ENCODE data around the gene HIP1. TPM values are rescaled to one million over a fixed set of nuclear protein-coding genes. Genes with fewer than 3 reads are reported as not detected.

The HIP1 gene
- total RNA-seq, 4 donors from 2014 or later = 3.2 to 9.5 (median 6.4) TPM

DNA sequence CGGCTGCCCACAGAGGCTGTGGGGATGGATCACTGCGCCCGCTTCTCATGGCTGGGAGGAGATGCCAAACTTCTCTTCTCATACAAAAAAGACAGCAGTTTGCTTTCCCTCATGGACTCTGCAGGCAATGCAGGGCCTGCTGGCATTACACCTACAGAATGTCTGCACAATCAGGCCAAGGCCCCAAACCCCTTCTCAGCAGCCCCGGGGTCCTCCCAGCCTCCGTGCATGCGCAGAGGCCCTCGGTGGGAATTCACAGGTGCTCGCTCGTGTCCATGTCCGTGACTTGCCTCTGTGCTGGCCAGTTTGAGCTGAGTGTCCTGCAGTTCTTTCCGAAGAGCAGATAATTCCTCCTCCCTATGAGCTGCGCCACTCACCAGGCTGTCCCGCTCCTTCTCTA, 183.0 kb downstream of the HIP1 start:
- WGBS, 2 donors = 90 to 100% methylated on average over 5 to 13 of the region's 13 CpGs
- Histone ChIP-seq H3K27me3 (no peaks in the 10 kb centered on the region), H3K36me3 (peaks cover 4 to 97% (median 23%) of the 10 kb centered on the region in 3 donors), H3K9me3 (no peaks in the 10 kb centered on the region), H3K4me3 (no peak overlapping the region), H3K4me1 (peaks cover 0 to 17% (median 0%) of the 10 kb centered on the region in 3 donors), H3K27ac (no peak overlapping the region)
- no peak for TF ChIP-seq POLR2A (IDR thresholded peaks at IDR 0.05)
- TF ChIP-seq, protein P1, sequence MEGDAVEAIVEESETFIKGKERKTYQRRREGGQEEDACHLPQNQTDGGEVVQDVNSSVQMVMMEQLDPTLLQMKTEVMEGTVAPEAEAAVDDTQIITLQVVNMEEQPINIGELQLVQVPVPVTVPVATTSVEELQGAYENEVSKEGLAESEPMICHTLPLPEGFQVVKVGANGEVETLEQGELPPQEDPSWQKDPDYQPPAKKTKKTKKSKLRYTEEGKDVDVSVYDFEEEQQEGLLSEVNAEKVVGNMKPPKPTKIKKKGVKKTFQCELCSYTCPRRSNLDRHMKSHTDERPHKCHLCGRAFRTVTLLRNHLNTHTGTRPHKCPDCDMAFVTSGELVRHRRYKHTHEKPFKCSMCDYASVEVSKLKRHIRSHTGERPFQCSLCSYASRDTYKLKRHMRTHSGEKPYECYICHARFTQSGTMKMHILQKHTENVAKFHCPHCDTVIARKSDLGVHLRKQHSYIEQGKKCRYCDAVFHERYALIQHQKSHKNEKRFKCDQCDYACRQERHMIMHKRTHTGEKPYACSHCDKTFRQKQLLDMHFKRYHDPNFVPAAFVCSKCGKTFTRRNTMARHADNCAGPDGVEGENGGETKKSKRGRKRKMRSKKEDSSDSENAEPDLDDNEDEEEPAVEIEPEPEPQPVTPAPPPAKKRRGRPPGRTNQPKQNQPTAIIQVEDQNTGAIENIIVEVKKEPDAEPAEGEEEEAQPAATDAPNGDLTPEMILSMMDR (IDR thresholded peaks at IDR 0.05) = no peak
- intact Hi-C loops (cut with DNase I) = no loop called here
- DNase-seq = no peak

DNA sequence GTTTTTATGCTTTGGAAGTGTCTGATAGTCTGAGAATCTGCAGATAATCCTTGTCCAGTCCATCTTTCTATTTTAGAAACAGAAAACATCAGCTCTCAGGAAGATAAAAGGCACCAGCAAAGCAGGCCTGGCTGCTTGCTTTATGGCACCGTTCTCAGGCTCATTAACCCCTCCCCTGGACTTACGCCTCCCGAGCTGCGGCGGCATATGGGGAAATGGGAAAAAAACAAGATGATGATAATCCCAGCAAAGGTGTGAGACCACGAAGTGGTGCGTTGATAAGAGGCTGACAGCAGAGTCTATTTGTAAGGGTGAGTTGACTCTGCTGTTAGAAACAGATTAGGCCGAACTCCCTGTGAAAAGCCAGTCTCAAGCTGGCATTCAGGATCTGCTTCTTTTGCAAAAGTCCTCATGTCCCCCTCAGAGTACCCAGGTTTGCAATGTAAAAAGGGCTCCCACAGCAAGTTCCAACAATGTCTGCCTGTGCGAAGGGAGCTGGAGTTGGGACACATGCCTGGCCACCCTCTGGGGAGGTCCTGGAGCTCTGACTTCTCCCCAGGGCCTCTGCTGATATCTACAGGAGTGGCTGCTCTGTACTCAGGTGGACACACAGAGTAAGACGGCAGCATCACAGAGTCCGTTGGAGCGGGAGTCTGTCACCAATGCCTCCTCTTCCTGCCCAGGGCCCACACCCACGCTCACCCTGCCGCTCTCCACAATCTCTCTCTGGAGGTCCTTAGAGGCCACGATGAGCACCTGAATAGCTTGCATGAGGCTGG, 192.3 kb downstream of the HIP1 start:
- no peaks in the 10 kb centered on the region for H3K4me1 ChIP-seq
- TF ChIP-seq, protein P1 (IDR thresholded peaks at IDR 0.05) = no peak
- no peak for TF ChIP-seq POLR2A (IDR thresholded peaks at IDR 0.05)
- H3K9me3 ChIP-seq = no peaks in the 10 kb centered on the region
- no peak overlapping the region for H3K4me3 ChIP-seq
- 69 to 80% methylated on average over 8 to 13 of the region's 15 CpGs for WGBS, 2 donors
- DNase-seq = no peak
- peaks cover 0 to 96% (median 0%) of the 10 kb centered on the region in 3 donors for H3K36me3 ChIP-seq
- H3K27ac ChIP-seq = no peak overlapping the region
- intact Hi-C loops (cut with DNase I) = no loop called here
- H3K27me3 ChIP-seq = no peaks in the 10 kb centered on the region

DNA sequence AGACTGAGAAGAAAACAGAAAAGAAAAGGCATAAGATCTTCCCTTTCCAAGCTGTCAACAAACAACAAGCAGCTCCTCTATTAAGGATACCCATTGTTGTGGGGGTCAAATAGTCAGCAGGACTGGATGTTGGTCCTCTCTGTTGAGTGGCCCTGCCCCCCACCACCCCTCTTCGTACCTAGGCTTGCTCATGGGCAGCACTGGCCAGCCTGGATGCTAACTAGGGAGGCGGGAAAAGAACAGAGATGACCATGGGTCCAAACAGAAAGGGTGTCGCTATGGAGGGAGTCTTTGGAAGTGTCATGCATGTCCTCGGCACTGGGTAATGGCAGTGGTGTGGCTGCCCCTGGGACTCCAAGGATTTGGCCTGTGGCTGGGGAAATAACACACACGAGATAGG, 201.0 kb downstream of the HIP1 start:
- Histone ChIP-seq H3K27ac (no peak overlapping the region), H3K4me3 (no peak overlapping the region), H3K4me1 (no peaks in the 10 kb centered on the region), H3K9me3 (no peaks in the 10 kb centered on the region), H3K36me3 (peaks cover 0 to 71% (median 12%) of the 10 kb centered on the region in 3 donors), H3K27me3 (no peaks in the 10 kb centered on the region)
- no peak for TF ChIP-seq POLR2A (IDR thresholded peaks at IDR 0.05)
- TF ChIP-seq, protein P1 (IDR thresholded peaks at IDR 0.05) = no peak
- DNase-seq = no peak
- 83 to 93% methylated on average over 4 to 5 of the region's 5 CpGs for WGBS, 2 donors
- intact Hi-C loops (cut with DNase I) = no loop called here

DNA sequence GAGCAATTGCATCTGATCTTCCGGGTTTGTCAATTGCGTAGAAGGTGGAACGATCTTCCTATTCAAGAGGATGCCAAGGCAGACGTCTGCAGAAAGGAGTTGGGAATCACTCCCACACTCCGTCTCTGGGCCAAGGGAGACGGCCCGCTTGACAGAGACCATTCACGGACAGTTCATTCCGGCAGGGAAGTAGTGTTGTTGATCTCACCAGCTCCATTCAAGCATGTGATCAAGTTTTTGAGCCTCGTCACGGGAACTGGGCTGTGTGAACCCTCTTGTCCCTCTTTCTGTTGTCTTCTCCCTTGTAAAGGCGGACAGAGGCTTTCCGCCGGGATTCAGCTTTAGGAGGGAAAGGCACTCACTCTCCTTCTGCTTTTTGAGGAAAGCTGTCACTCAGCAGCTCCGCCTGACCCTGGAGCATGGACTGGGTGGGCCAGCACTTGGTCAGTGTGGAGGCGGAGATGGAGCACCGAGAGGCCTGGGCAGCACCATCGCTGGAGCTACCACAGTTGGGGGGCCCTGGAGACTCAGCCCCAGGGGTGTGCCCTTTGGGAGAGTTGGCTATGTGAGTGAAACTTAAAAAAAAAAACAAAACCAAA, 201.7 kb downstream of the HIP1 start:
- H3K4me3 ChIP-seq = no peak overlapping the region
- peaks cover 0 to 64% (median 12%) of the 10 kb centered on the region in 3 donors for H3K36me3 ChIP-seq
- TF ChIP-seq, protein P1 (IDR thresholded peaks at IDR 0.05) = no peak
- TF ChIP-seq POLR2A (IDR thresholded peaks at IDR 0.05) = no peak
- 87 to 93% methylated on average over 14 to 16 of the region's 18 CpGs for WGBS, 2 donors
- intact Hi-C loops (cut with DNase I) = no loop called here
- H3K9me3 ChIP-seq = no peaks in the 10 kb centered on the region
- H3K27ac ChIP-seq = no peak overlapping the region
- no peaks in the 10 kb centered on the region for H3K27me3 ChIP-seq
- peaks cover 0 to 1% (median 0%) of the 10 kb centered on the region in 3 donors for H3K4me1 ChIP-seq
- no peak for DNase-seq

DNA sequence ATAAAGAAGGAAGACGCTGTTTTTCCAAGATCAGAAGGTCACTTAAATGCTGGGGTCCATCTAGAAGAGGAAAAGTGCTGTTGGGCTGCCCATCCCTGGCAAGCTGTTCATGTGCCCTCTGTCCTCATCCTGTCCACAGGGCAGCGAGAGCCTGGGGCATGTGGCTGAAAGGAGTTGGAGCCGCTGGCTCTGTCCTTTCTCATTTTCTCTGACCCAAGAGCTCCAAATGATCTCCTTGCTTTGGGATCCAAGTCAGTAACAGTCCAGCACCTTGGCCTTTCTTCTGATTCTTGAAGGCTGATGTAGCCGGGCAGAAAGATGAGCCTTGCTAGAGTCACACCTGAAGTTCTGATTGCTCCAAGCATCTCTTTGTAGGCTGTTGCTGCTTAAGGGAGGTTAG, 202.2 kb downstream of the HIP1 start:
- Histone ChIP-seq H3K27ac (no peak overlapping the region), H3K4me3 (no peak overlapping the region), H3K9me3 (no peaks in the 10 kb centered on the region), H3K27me3 (no peaks in the 10 kb centered on the region), H3K4me1 (peaks cover 0 to 7% (median 0%) of the 10 kb centered on the region in 3 donors), H3K36me3 (peaks cover 0 to 58% (median 12%) of the 10 kb centered on the region in 3 donors)
- intact Hi-C loops (cut with DNase I) = no loop called here
- DNase-seq = no peak
- no peak for TF ChIP-seq POLR2A (IDR thresholded peaks at IDR 0.05)
- TF ChIP-seq, protein P1 (IDR thresholded peaks at IDR 0.05) = no peak
- 96 to 97% methylated on average over 3 to 4 of the region's 4 CpGs for WGBS, 2 donors

All from esophagus squamous epithelium (tissue), 5 donors.